ENCODE measurements around the gene TGFBR2.

The TGFBR2 gene

DNA sequence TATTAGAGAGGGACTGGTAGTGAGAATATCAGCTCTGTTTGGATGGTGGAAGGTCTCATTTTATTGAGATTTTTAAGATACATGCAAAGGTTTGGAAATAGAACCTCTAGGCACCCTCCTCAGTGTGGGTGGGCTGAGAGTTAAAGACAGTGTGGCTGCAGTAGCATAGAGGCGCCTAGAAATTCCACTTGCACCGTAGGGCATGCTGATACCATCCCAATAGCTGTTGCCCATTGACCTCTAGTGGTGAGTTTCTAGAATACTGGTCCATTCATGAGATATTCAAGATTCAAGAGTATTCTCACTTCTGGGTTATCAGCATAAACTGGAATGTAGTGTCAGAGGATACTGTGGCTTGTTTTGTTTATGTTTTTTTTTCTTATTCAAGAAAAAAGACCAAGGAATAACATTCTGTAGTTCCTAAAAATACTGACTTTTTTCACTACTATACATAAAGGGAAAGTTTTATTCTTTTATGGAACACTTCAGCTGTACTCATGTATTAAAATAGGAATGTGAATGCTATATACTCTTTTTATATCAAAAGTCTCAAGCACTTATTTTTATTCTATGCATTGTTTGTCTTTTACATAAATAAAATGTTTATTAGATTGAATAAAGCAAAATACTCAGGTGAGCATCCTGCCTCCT is 87.2 kb downstream of the TGFBR2 start:
- peaks cover 83% of the 10 kb centered on the region for H3K36me3 ChIP-seq (ENCODE audit: control insufficient read depth, insufficient read depth, low read length, severe bottlenecking)
- DNase-seq (ENCODE audit: low read depth) = peak; percentile 87
- H3K9ac ChIP-seq (ENCODE audit: low read length) = peak overlapping the region; percentile 48
- no peaks in the 10 kb centered on the region for H3K9me3 ChIP-seq (ENCODE audit: control insufficient read depth, low read length)
- H3K4me1 ChIP-seq (ENCODE audit: control insufficient read depth, insufficient read depth, low read length) = peaks cover 52% of the 10 kb centered on the region
- no peak overlapping the region for H3K4me3 ChIP-seq (ENCODE audit: low read length)
- H3K27me3 ChIP-seq (replicated peaks; ENCODE audit: control insufficient read depth, insufficient read depth, low read length) = no peaks in the 10 kb centered on the region

DNA sequence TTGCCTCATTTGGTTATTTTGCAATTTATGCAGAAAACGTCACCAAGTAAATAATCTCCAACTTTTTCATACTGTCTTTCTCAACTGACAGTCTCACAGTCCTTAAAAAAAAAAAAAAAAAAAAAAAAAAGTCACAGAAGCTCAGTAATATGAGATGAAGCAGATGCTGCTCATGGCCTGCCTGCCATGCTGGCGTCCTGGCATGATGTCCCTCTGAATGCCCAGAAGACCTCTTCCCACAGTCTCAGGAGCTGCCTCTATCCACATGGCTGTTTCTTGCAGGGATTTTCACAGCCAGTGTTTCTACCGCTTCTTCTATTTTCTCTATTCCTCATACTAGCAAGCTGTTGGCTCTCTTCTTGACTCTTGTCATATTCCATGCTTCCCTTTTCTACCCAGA is 87.7 kb downstream of the TGFBR2 start:
- no peak overlapping the region for H3K9ac ChIP-seq (ENCODE audit: low read length)
- no peaks in the 10 kb centered on the region for H3K9me3 ChIP-seq (ENCODE audit: control insufficient read depth, low read length)
- peaks cover 46% of the 10 kb centered on the region for H3K4me1 ChIP-seq (ENCODE audit: control insufficient read depth, insufficient read depth, low read length)
- peaks cover 82% of the 10 kb centered on the region for H3K36me3 ChIP-seq (ENCODE audit: control insufficient read depth, insufficient read depth, low read length, severe bottlenecking)
- no peak overlapping the region for H3K4me3 ChIP-seq (ENCODE audit: low read length)
- peak; percentile 28 for DNase-seq (ENCODE audit: low read depth)
- no peaks in the 10 kb centered on the region for H3K27me3 ChIP-seq (replicated peaks; ENCODE audit: control insufficient read depth, insufficient read depth, low read length)

DNA sequence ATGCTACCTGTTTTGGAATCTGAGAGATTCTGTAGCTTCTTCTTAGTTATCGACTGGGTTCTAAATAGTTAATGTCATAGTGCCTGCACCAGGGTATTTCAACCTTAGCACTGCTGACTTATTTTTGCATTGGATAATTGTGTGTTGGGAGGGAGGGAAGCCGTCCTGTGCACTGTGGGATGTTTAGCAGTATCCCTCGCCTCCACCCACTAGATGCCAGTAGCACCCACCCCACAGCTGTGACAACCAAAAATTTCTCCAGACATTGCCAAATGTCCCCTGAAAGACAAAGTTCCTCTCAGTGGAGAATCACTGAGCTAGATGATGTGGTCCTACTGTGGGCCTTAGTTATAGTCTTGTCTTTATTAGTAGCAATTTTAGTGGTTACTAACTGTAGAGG is 88.3 kb downstream of the TGFBR2 start:
- H3K4me3 ChIP-seq (ENCODE audit: low read length) = no peak overlapping the region
- no peaks in the 10 kb centered on the region for H3K27me3 ChIP-seq (replicated peaks; ENCODE audit: control insufficient read depth, insufficient read depth, low read length)
- H3K36me3 ChIP-seq (ENCODE audit: control insufficient read depth, insufficient read depth, low read length, severe bottlenecking) = peaks cover 86% of the 10 kb centered on the region
- no peak for DNase-seq (ENCODE audit: low read depth)
- peaks cover 41% of the 10 kb centered on the region for H3K4me1 ChIP-seq (ENCODE audit: control insufficient read depth, insufficient read depth, low read length)
- H3K9ac ChIP-seq (ENCODE audit: low read length) = no peak overlapping the region
- H3K9me3 ChIP-seq (ENCODE audit: control insufficient read depth, low read length) = no peaks in the 10 kb centered on the region

GRCh38 chr3:30695302-30696061 is 89.1 kb downstream of the TGFBR2 start:
- Histone ChIP-seq H3K9me3 (ENCODE audit: control insufficient read depth, low read length) (no peaks in the 10 kb centered on the region), H3K36me3 (ENCODE audit: control insufficient read depth, insufficient read depth, low read length, severe bottlenecking) (peaks cover 84% of the 10 kb centered on the region), H3K27me3 (replicated peaks; ENCODE audit: control insufficient read depth, insufficient read depth, low read length) (no peaks in the 10 kb centered on the region), H3K4me1 (ENCODE audit: control insufficient read depth, insufficient read depth, low read length) (peaks cover 33% of the 10 kb centered on the region), H3K4me3 (ENCODE audit: low read length) (no peak overlapping the region), H3K9ac (ENCODE audit: low read length) (no peak overlapping the region)
- no peak for DNase-seq (ENCODE audit: low read depth)

GRCh38 chr3:30696403-30696819 is 90.0 kb downstream of the TGFBR2 start:
- peaks cover 29% of the 10 kb centered on the region for H3K4me1 ChIP-seq (ENCODE audit: control insufficient read depth, insufficient read depth, low read length)
- H3K4me3 ChIP-seq (ENCODE audit: low read length) = no peak overlapping the region
- H3K27me3 ChIP-seq (replicated peaks; ENCODE audit: control insufficient read depth, insufficient read depth, low read length) = no peaks in the 10 kb centered on the region
- no peak overlapping the region for H3K9ac ChIP-seq (ENCODE audit: low read length)
- peaks cover 75% of the 10 kb centered on the region for H3K36me3 ChIP-seq (ENCODE audit: control insufficient read depth, insufficient read depth, low read length, severe bottlenecking)
- H3K9me3 ChIP-seq (ENCODE audit: control insufficient read depth, low read length) = no peaks in the 10 kb centered on the region
- DNase-seq (ENCODE audit: low read depth) = no peak

DNA sequence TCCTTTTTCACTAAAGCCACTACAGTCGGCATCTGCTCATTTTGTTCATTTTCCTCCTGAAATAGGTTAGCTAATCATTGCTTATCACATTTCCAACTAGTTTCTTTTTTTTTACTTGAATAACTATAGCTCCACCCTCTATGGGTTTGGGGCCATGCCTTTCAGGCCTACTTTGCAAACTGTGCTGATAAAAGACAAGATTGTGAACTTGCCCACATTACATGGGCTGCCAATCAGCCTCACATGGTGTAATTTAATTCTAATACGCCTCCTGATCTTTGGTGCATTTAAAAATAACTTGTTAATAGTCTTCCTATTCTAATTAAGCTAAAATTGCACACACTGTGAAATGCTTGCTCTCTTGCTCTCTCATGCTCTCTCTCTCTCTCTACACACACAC is 90.5 kb downstream of the TGFBR2 start:
- DNase-seq (ENCODE audit: low read depth) = no peak
- peaks cover 70% of the 10 kb centered on the region for H3K36me3 ChIP-seq (ENCODE audit: control insufficient read depth, insufficient read depth, low read length, severe bottlenecking)

GRCh38 chr3:30698549-30698948 is 92.1 kb downstream of the TGFBR2 start:
- H3K4me3 ChIP-seq (ENCODE audit: low read length) = no peak overlapping the region
- H3K9me3 ChIP-seq (ENCODE audit: control insufficient read depth, low read length) = no peaks in the 10 kb centered on the region
- no peaks in the 10 kb centered on the region for H3K27me3 ChIP-seq (replicated peaks; ENCODE audit: control insufficient read depth, insufficient read depth, low read length)
- no peak for DNase-seq (ENCODE audit: low read depth)
- H3K36me3 ChIP-seq (ENCODE audit: control insufficient read depth, insufficient read depth, low read length, severe bottlenecking) = peaks cover 55% of the 10 kb centered on the region
- H3K9ac ChIP-seq (ENCODE audit: low read length) = no peak overlapping the region
- peaks cover 12% of the 10 kb centered on the region for H3K4me1 ChIP-seq (ENCODE audit: control insufficient read depth, insufficient read depth, low read length)

More for the DNA sequence above, 90.5 kb downstream of the TGFBR2 start:
- Histone ChIP-seq H3K27me3 (replicated peaks; ENCODE audit: control insufficient read depth, insufficient read depth, low read length) (no peaks in the 10 kb centered on the region), H3K9ac (ENCODE audit: low read length) (no peak overlapping the region), H3K4me1 (ENCODE audit: control insufficient read depth, insufficient read depth, low read length) (peaks cover 27% of the 10 kb centered on the region), H3K9me3 (ENCODE audit: control insufficient read depth, low read length) (no peaks in the 10 kb centered on the region), H3K4me3 (ENCODE audit: low read length) (no peak overlapping the region)

GRCh38 chr3:30699927-30700326 is 93.5 kb downstream of the TGFBR2 start:
- Histone ChIP-seq H3K4me1 (ENCODE audit: control insufficient read depth, insufficient read depth, low read length) (peaks cover 7% of the 10 kb centered on the region), H3K27me3 (replicated peaks; ENCODE audit: control insufficient read depth, insufficient read depth, low read length) (no peaks in the 10 kb centered on the region), H3K36me3 (ENCODE audit: control insufficient read depth, insufficient read depth, low read length, severe bottlenecking) (peaks cover 42% of the 10 kb centered on the region), H3K9me3 (ENCODE audit: control insufficient read depth, low read length) (no peaks in the 10 kb centered on the region), H3K4me3 (ENCODE audit: low read length) (no peak overlapping the region), H3K9ac (ENCODE audit: low read length) (no peak overlapping the region)
- no peak for DNase-seq (ENCODE audit: low read depth)

GRCh38 chr3:30700702-30701321 is 94.4 kb downstream of the TGFBR2 start:
- H3K36me3 ChIP-seq (ENCODE audit: control insufficient read depth, insufficient read depth, low read length, severe bottlenecking) = peaks cover 34% of the 10 kb centered on the region
- no peaks in the 10 kb centered on the region for H3K27me3 ChIP-seq (replicated peaks; ENCODE audit: control insufficient read depth, insufficient read depth, low read length)
- H3K4me3 ChIP-seq (ENCODE audit: low read length) = no peak overlapping the region
- peaks cover 7% of the 10 kb centered on the region for H3K4me1 ChIP-seq (ENCODE audit: control insufficient read depth, insufficient read depth, low read length)
- no peak for DNase-seq (ENCODE audit: low read depth)
- H3K9me3 ChIP-seq (ENCODE audit: control insufficient read depth, low read length) = no peaks in the 10 kb centered on the region
- H3K9ac ChIP-seq (ENCODE audit: low read length) = no peak overlapping the region

- peaks cover 25% of the 10 kb centered on the region for H3K36me3 ChIP-seq (ENCODE audit: control insufficient read depth, insufficient read depth, low read length, severe bottlenecking)
- no peaks in the 10 kb centered on the region for H3K9me3 ChIP-seq (ENCODE audit: control insufficient read depth, low read length)
- DNase-seq (ENCODE audit: low read depth) = no peak
- H3K27me3 ChIP-seq (replicated peaks; ENCODE audit: control insufficient read depth, insufficient read depth, low read length) = no peaks in the 10 kb centered on the region
- H3K4me3 ChIP-seq (ENCODE audit: low read length) = no peak overlapping the region
- no peaks in the 10 kb centered on the region for H3K4me1 ChIP-seq (ENCODE audit: control insufficient read depth, insufficient read depth, low read length)
- H3K9ac ChIP-seq (ENCODE audit: low read length) = no peak overlapping the region
These were observed 95.8 kb downstream of the TGFBR2 start for GRCh38 chr3:30702038-30702827.

Measured in adipocyte (in vitro differentiated cells).